Measurements from ENCODE around the gene FGFRL1. TPM values are rescaled to one million over a fixed set of nuclear protein-coding genes. Genes with fewer than 3 reads are reported as not detected.
A peak's percentile ranks its signal among the peaks of the same experiment; 100 is the strongest.

FGFRL1 gene
- total RNA-seq, 1 donor from 2014 or later, result 58.8 TPM

- no peaks in the 10 kb centered on the region for H3K9me3 Mint-ChIP-seq
- H3K4me3 Mint-ChIP-seq, result no peak overlapping the region
- DNase-seq (ENCODE audit: low read depth, low spot score), result peak; percentile 54
- H3K36me3 Mint-ChIP-seq (ENCODE audit: low read depth), result peaks cover 3% of the 10 kb centered on the region
- peaks cover 50% of the 10 kb centered on the region for H3K27me3 Mint-ChIP-seq (ENCODE audit: low read depth)
- H3K4me1 Mint-ChIP-seq, result peaks cover 16% of the 10 kb centered on the region
- peak; percentile 45 for TF ChIP-seq CTCF (conservative IDR thresholded peaks at IDR 0.05)
- H3K27ac Mint-ChIP-seq (ENCODE audit: unreplicated experiment), result no peak overlapping the region
These were observed 1.7 kb upstream of the FGFRL1 start for GRCh38 chr4:1009542-1010394.

- H3K27ac Mint-ChIP-seq (ENCODE audit: unreplicated experiment), result no peak overlapping the region
- no peak for DNase-seq (ENCODE audit: low read depth, low spot score)
- H3K4me1 Mint-ChIP-seq, result peaks cover 16% of the 10 kb centered on the region
- H3K4me3 Mint-ChIP-seq, result peak overlapping the region; percentile 84
- H3K9me3 Mint-ChIP-seq, result no peaks in the 10 kb centered on the region
- peaks cover 3% of the 10 kb centered on the region for H3K36me3 Mint-ChIP-seq (ENCODE audit: low read depth)
- H3K27me3 Mint-ChIP-seq (ENCODE audit: low read depth), result peaks cover 46% of the 10 kb centered on the region
- peak; percentile 14 for TF ChIP-seq CTCF (conservative IDR thresholded peaks at IDR 0.05)
These were observed 918 bp upstream of the FGFRL1 start for GRCh38 chr4:1010395-1011021.

- Mint-ChIP-seq H3K27me3 (ENCODE audit: low read depth) (peaks cover 35% of the 10 kb centered on the region), H3K36me3 (ENCODE audit: low read depth) (peaks cover 3% of the 10 kb centered on the region), H3K27ac (ENCODE audit: unreplicated experiment) (no peak overlapping the region), H3K4me1 (peaks cover 16% of the 10 kb centered on the region), H3K4me3 (no peak overlapping the region), H3K9me3 (no peaks in the 10 kb centered on the region)
- no peak for DNase-seq (ENCODE audit: low read depth, low spot score)
- TF ChIP-seq CTCF (conservative IDR thresholded peaks at IDR 0.05), result no peak
These were observed 224 bp downstream of the FGFRL1 start for GRCh38 chr4:1011666-1012033.

- no peak for DNase-seq (ENCODE audit: low read depth, low spot score)
- H3K9me3 Mint-ChIP-seq, result no peaks in the 10 kb centered on the region
- H3K27me3 Mint-ChIP-seq (ENCODE audit: low read depth), result peaks cover 29% of the 10 kb centered on the region
- no peak overlapping the region for H3K27ac Mint-ChIP-seq (ENCODE audit: unreplicated experiment)
- peak overlapping the region; percentile 51 for H3K4me3 Mint-ChIP-seq
- no peak for TF ChIP-seq CTCF (conservative IDR thresholded peaks at IDR 0.05)
- peaks cover 16% of the 10 kb centered on the region for H3K4me1 Mint-ChIP-seq
- H3K36me3 Mint-ChIP-seq (ENCODE audit: low read depth), result no peaks in the 10 kb centered on the region
These were observed 761 bp downstream of the FGFRL1 start for GRCh38 chr4:1012034-1012739.

- no peaks in the 10 kb centered on the region for H3K36me3 Mint-ChIP-seq (ENCODE audit: low read depth)
- no peak overlapping the region for H3K27ac Mint-ChIP-seq (ENCODE audit: unreplicated experiment)
- H3K27me3 Mint-ChIP-seq (ENCODE audit: low read depth), result peaks cover 17% of the 10 kb centered on the region
- TF ChIP-seq CTCF (conservative IDR thresholded peaks at IDR 0.05), result no peak
- peaks cover 16% of the 10 kb centered on the region for H3K4me1 Mint-ChIP-seq
- DNase-seq (ENCODE audit: low read depth, low spot score), result no peak
- no peaks in the 10 kb centered on the region for H3K9me3 Mint-ChIP-seq
- H3K4me3 Mint-ChIP-seq, result peak overlapping the region; percentile 83
These were observed 2.0 kb downstream of the FGFRL1 start for GRCh38 chr4:1013225-1014073.

Data from neural crest cell (in vitro differentiated cells).